Esophagus squamous epithelium (tissue), 4 donors: ENCODE measurements around the gene ENOSF1.

Source experiments
- POLR2A ChIP-seq, 4 donors: fragments of 450-650 bp; IDR thresholded peaks; one replicate each; pipeline ENCODE4 v1.6.1; 2017; ENCODE audit warnings: antibody characterized with exemption in 4 of 4, mild to moderate bottlenecking in 4 of 4, moderate library complexity in 3 of 4
- TF ChIP-seq, protein P1 (sequence below), 6 experiments: fragments of 450-650 bp in 4 of 6; fragments of 200-600 bp in 2 of 6; sonication (generic) in 2 of 6; IDR thresholded peaks; one replicate each; pipeline ENCODE4 v1.5.1; 2016 to 2019; ENCODE audit warnings: antibody characterized with exemption in 6 of 6, mild to moderate bottlenecking in 4 of 6, moderate library complexity in 4 of 6

DNA sequence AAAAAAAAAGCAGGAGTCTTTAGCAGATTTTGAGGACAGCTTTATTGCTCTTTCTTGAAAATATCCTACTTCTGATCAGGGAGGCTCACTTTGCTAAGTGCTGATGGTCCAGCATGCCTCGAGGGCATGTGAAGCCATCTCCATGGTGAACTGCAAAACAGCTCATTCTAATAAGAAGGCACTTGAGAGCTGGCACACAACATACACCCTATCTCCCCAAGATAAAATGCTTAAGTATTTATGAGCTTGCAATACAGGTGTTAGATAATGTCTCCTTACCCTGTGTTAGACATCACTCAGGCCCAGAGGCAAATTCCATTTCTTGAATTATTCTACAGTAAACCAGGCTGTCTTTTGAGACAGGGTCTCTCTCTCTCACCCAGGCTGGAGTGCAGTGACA lies 2.7 kb downstream of the ENOSF1 start:
- TF ChIP-seq, protein P1, sequence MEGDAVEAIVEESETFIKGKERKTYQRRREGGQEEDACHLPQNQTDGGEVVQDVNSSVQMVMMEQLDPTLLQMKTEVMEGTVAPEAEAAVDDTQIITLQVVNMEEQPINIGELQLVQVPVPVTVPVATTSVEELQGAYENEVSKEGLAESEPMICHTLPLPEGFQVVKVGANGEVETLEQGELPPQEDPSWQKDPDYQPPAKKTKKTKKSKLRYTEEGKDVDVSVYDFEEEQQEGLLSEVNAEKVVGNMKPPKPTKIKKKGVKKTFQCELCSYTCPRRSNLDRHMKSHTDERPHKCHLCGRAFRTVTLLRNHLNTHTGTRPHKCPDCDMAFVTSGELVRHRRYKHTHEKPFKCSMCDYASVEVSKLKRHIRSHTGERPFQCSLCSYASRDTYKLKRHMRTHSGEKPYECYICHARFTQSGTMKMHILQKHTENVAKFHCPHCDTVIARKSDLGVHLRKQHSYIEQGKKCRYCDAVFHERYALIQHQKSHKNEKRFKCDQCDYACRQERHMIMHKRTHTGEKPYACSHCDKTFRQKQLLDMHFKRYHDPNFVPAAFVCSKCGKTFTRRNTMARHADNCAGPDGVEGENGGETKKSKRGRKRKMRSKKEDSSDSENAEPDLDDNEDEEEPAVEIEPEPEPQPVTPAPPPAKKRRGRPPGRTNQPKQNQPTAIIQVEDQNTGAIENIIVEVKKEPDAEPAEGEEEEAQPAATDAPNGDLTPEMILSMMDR (IDR thresholded peaks at IDR 0.05): no peak
- TF ChIP-seq POLR2A (IDR thresholded peaks at IDR 0.05): no peak
